ENCODE measurements around the gene BEGAIN. TPM values are rescaled to one million over a fixed set of nuclear protein-coding genes. Genes with fewer than 3 reads are reported as not detected.

BEGAIN gene
- total and polyA plus RNA-seq, 7 donors, result 0.36 to 1.4 (median 0.60) TPM

- DNase-seq, result peak; percentile 61
- Histone ChIP-seq H3K9me3 (no peaks in the 10 kb centered on the region), H3K4me1 (no peaks in the 10 kb centered on the region), H3K4me3 (no peak overlapping the region), H3K27ac (no peak overlapping the region), H3K27me3 (no peaks in the 10 kb centered on the region), H3K36me3 (peaks cover 6 to 33% (median 8%) of the 10 kb centered on the region in 4 donors)
- TF ChIP-seq POLR2A (IDR thresholded peaks at IDR 0.05) (no peak), CTCF (IDR thresholded peaks at IDR 0.05) (peak in 1 of 4 experiments; percentile 11)
- intact Hi-C loops (cut with DNase I), result loop anchor here (10.0 kb wide), 1 partner anchor 120 kb away; no protein-coding TSS in a partner anchor
- 60 to 84% methylated on average over 8 of the region's 8 CpGs for WGBS, 2 donors
These were observed 62.3 kb downstream of the BEGAIN start for GRCh38 chr14:100524933-100525243.

- intact Hi-C loops (cut with DNase I), result loop anchor here (10.0 kb wide), 1 partner anchor 120 kb away; no protein-coding TSS in a partner anchor
- Histone ChIP-seq H3K4me1 (no peaks in the 10 kb centered on the region), H3K4me3 (no peak overlapping the region), H3K9me3 (no peaks in the 10 kb centered on the region), H3K27me3 (no peaks in the 10 kb centered on the region), H3K36me3 (peaks cover 3 to 27% (median 7%) of the 10 kb centered on the region in 4 donors), H3K27ac (no peak overlapping the region)
- peak; percentile 33 for DNase-seq
- TF ChIP-seq EP300 (IDR thresholded peaks at IDR 0.05) (no peak), CTCF (IDR thresholded peaks at IDR 0.05) (peak in 1 of 4 experiments; percentile 5), POLR2A (IDR thresholded peaks at IDR 0.05) (no peak), POLR2AphosphoS5 (IDR thresholded peaks at IDR 0.05) (no peak)
- 41 to 74% methylated on average over 12 of the region's 12 CpGs for WGBS, 2 donors
These were observed 62.8 kb downstream of the BEGAIN start for GRCh38 chr14:100524233-100524932.

- 13 to 74% methylated on average over 8 of the region's 8 CpGs for WGBS, 2 donors
- TF ChIP-seq POLR2AphosphoS5 (IDR thresholded peaks at IDR 0.05) (no peak), POLR2A (IDR thresholded peaks at IDR 0.05) (no peak), CTCF (IDR thresholded peaks at IDR 0.05) (no peak), EP300 (IDR thresholded peaks at IDR 0.05) (no peak)
- H3K27me3 ChIP-seq, result no peaks in the 10 kb centered on the region
- intact Hi-C loops (cut with DNase I), result loop anchor here (10.0 kb wide), 1 partner anchor 121 kb away; no protein-coding TSS in a partner anchor
- no peaks in the 10 kb centered on the region for H3K4me1 ChIP-seq
- DNase-seq, result no peak
- no peak overlapping the region for H3K27ac ChIP-seq
- peaks cover 0 to 22% (median 7%) of the 10 kb centered on the region in 4 donors for H3K36me3 ChIP-seq
- H3K4me3 ChIP-seq, result no peak overlapping the region
- no peaks in the 10 kb centered on the region for H3K9me3 ChIP-seq
These were observed 63.4 kb downstream of the BEGAIN start for GRCh38 chr14:100523843-100524169.

GRCh38 chr14:100523131-100523842 is 63.9 kb downstream of the BEGAIN start:
- 38 to 78% methylated on average over 13 of the region's 13 CpGs for WGBS, 2 donors
- peaks cover 0 to 19% (median 7%) of the 10 kb centered on the region in 4 donors for H3K36me3 ChIP-seq
- peak; percentile 18 for DNase-seq
- H3K4me1 ChIP-seq, result no peaks in the 10 kb centered on the region
- no peaks in the 10 kb centered on the region for H3K27me3 ChIP-seq
- TF ChIP-seq CTCF (IDR thresholded peaks at IDR 0.05) (no peak), POLR2A (IDR thresholded peaks at IDR 0.05) (no peak), POLR2AphosphoS5 (IDR thresholded peaks at IDR 0.05) (no peak), EP300 (IDR thresholded peaks at IDR 0.05) (no peak)
- no peaks in the 10 kb centered on the region for H3K9me3 ChIP-seq
- H3K27ac ChIP-seq, result no peak overlapping the region
- H3K4me3 ChIP-seq, result no peak overlapping the region
- intact Hi-C loops (cut with DNase I), result loop anchor here (10.0 kb wide), 1 partner anchor 122 kb away; no protein-coding TSS in a partner anchor
